ENCODE results near the gene ISM1. TPM values are rescaled to one million over a fixed set of nuclear protein-coding genes. Genes with fewer than 3 reads are reported as not detected.

ISM1 gene
- total RNA-seq, 4 donors from 2014 or later: 1.8 to 7.1 (median 4.0) TPM

- 58% methylated on average over 4 of the region's 4 CpGs for WGBS
- Histone ChIP-seq H3K27me3 (peaks cover 0 to 16% (median 0%) of the 10 kb centered on the region in 4 donors), H3K4me3 (no peak overlapping the region), H3K4me1 (no peaks in the 10 kb centered on the region), H3K36me3 (no peaks in the 10 kb centered on the region), H3K27ac (replicated peaks in 1 of 4) (no peak overlapping the region), H3K9me3 (no peaks in the 10 kb centered on the region)
- DNase-seq (ENCODE audit: extremely low spot score): no peak
- TF ChIP-seq POLR2A (IDR thresholded peaks at IDR 0.05; ENCODE audit: low read depth) (no peak), CTCF (IDR thresholded peaks at IDR 0.05) (no peak), POLR2AphosphoS5 (IDR thresholded peaks at IDR 0.05) (no peak), EP300 (IDR thresholded peaks at IDR 0.05) (no peak)
- intact Hi-C loops (cut with DNase I): no loop called here
These were observed 9.0 kb upstream of the ISM1 start for GRCh38 chr20:13211956-13212618.

GRCh38 chr20:13212750-13213149 is 8.3 kb upstream of the ISM1 start:
- no peak for DNase-seq (ENCODE audit: extremely low spot score)
- intact Hi-C loops (cut with DNase I): no loop called here
- H3K4me1 ChIP-seq: no peaks in the 10 kb centered on the region
- WGBS: 54% methylated on average over 5 of the region's 5 CpGs
- no peak overlapping the region for H3K4me3 ChIP-seq
- no peaks in the 10 kb centered on the region for H3K9me3 ChIP-seq
- TF ChIP-seq POLR2AphosphoS5 (IDR thresholded peaks at IDR 0.05): no peak
- TF ChIP-seq POLR2A (IDR thresholded peaks at IDR 0.05; ENCODE audit: low read depth): no peak
- TF ChIP-seq EP300 (IDR thresholded peaks at IDR 0.05): no peak
- TF ChIP-seq CTCF (IDR thresholded peaks at IDR 0.05): no peak
- H3K36me3 ChIP-seq: no peaks in the 10 kb centered on the region
- H3K27me3 ChIP-seq: peaks cover 0 to 20% (median 0%) of the 10 kb centered on the region in 4 donors
- H3K27ac ChIP-seq (replicated peaks in 1 of 4): no peak overlapping the region

- intact Hi-C loops (cut with DNase I): no loop called here
- Histone ChIP-seq H3K4me3 (no peak overlapping the region), H3K9me3 (no peaks in the 10 kb centered on the region), H3K4me1 (no peaks in the 10 kb centered on the region), H3K27ac (replicated peaks in 1 of 4) (no peak overlapping the region), H3K27me3 (peaks cover 0 to 26% (median 1%) of the 10 kb centered on the region in 4 donors), H3K36me3 (no peaks in the 10 kb centered on the region)
- 67% methylated on average over 1 of the region's 1 CpG for WGBS
- TF ChIP-seq POLR2A (IDR thresholded peaks at IDR 0.05; ENCODE audit: low read depth): no peak
- TF ChIP-seq EP300 (IDR thresholded peaks at IDR 0.05): no peak
- TF ChIP-seq POLR2AphosphoS5 (IDR thresholded peaks at IDR 0.05): no peak
- TF ChIP-seq CTCF (IDR thresholded peaks at IDR 0.05): no peak
- DNase-seq (ENCODE audit: extremely low spot score): no peak
These were observed 7.7 kb upstream of the ISM1 start for GRCh38 chr20:13213335-13213734.

- Histone ChIP-seq H3K9me3 (no peaks in the 10 kb centered on the region), H3K36me3 (no peaks in the 10 kb centered on the region), H3K27me3 (peaks cover 0 to 54% (median 12%) of the 10 kb centered on the region in 4 donors), H3K4me1 (peaks cover 13 to 23% (median 16%) of the 10 kb centered on the region in 4 donors), H3K27ac (replicated peaks in 1 of 4) (no peak overlapping the region), H3K4me3 (no peak overlapping the region)
- 33% methylated on average over 1 of the region's 1 CpG for WGBS
- no peak for TF ChIP-seq EP300 (IDR thresholded peaks at IDR 0.05)
- no peak for TF ChIP-seq POLR2A (IDR thresholded peaks at IDR 0.05; ENCODE audit: low read depth)
- no peak for TF ChIP-seq CTCF (IDR thresholded peaks at IDR 0.05)
- no peak for TF ChIP-seq POLR2AphosphoS5 (IDR thresholded peaks at IDR 0.05)
- intact Hi-C loops (cut with DNase I): no loop called here
- DNase-seq (ENCODE audit: extremely low spot score): no peak
These were observed 4.5 kb upstream of the ISM1 start for GRCh38 chr20:13216533-13216932.

All from esophagus muscularis mucosa (tissue), 4 donors.